CD4-positive, alpha-beta T cell treated with Interleukin-17A for 4 hours (primary cell): ENCODE measurements around the gene AFF1.
"Not testable (repeated sequence)": the region's sequence is repeated elsewhere in the genome, so short reads cannot be mapped to it uniquely, and the experiment has no call there.

ENCODE experiments used
- DNase-seq: peaks from one replicate; pipeline ENCODE4 v3.0.0-alpha.2; 2020; ENCODE audit warnings: mixed read lengths

Gene AFF1

GRCh38 chr4:87118826-87119225 lies 184.0 kb downstream of the AFF1 start:
- no peak for DNase-seq

GRCh38 chr4:87120010-87120409 lies 185.2 kb downstream of the AFF1 start:
- DNase-seq = no peak

DNA sequence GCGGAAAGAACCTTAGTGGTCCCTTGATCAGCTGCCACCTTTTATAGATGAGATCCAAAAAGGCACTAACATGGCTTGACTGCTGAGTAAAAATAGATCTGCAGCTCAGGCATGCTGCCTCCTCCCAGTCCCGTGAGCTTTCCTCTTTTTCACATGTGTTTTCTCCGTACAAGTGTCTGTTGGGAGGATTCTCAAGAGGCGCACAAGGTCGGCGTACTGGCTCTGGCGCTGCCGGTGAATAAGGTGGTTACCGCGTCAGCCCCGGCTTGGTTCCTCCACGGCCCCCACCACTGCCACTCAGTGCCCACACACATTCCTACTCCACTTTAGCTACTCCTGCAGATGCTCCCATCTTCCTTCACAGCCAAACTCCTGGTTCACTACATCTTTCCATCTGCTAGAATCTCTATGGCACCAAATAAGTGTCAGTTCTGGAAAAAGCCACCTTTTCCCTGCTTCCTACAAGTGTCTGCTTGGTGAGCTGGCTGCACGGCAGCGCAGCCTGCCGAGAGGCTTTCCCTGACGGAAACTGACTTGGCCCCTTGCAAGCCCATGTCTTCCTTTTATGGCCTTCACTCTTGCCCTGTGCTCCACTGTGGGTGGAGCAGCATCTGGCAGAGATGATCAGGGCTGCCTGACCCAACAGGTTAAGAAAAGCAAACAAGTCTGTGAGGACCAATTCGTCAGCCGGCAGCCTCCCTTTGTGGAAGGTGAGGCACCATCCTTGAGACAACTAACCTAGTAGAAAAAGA lies 185.8 kb downstream of the AFF1 start:
- no peak for DNase-seq

DNA sequence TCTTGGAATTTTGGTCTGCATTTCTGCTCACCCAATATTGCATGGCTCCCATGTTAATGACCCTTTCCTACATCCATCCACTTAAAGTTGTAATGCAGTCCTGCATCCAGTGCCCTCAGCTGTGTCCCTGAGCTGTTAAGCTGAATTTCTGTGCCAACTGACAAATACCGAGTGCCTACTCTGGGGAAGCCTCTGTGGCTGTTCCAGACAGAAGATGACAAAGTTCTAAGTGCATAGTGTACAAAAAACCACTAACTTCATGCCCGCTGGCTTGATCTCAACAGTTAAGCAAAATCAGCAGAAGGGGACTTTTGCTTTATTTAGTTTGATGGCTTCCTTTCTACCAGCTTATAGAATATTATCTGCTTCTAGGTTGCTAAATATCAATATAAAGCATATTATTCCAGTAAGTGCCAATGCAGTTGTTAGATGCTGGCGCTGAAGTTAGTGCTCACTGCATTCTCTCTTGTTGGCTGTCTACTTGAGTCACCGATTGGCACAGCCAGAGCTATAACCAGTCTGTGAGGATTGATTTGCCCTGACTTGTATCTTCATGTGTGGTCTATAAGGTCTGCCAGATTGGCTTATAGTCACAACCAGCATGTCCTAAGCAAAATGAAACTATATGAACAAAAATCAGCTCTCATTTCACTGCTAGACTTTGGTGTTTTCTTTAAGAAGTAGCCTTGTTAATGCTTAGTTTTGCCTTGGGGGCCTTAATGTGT lies 186.7 kb downstream of the AFF1 start:
- no peak for DNase-seq

- DNase-seq = no peak
Observed at GRCh38 chr4:87122252-87122651, 187.4 kb downstream of the AFF1 start.

DNA sequence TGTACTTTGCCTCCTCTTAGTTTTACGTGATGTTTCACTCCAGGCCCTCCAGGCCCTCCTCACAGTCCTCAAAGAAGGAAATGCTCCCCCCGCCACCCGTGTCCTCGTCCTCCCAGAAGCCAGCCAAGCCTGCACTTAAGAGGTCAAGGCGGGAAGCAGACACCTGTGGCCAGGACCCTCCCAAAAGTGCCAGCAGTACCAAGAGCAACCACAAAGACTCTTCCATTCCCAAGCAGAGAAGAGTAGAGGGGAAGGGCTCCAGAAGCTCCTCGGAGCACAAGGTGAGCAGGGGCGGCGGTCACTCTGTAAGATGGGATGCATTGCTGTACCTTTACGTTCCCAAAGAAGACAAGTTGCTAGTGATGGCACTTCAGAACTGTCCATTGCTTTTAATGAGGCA lies 191.2 kb downstream of the AFF1 start:
- no peak for DNase-seq

DNA sequence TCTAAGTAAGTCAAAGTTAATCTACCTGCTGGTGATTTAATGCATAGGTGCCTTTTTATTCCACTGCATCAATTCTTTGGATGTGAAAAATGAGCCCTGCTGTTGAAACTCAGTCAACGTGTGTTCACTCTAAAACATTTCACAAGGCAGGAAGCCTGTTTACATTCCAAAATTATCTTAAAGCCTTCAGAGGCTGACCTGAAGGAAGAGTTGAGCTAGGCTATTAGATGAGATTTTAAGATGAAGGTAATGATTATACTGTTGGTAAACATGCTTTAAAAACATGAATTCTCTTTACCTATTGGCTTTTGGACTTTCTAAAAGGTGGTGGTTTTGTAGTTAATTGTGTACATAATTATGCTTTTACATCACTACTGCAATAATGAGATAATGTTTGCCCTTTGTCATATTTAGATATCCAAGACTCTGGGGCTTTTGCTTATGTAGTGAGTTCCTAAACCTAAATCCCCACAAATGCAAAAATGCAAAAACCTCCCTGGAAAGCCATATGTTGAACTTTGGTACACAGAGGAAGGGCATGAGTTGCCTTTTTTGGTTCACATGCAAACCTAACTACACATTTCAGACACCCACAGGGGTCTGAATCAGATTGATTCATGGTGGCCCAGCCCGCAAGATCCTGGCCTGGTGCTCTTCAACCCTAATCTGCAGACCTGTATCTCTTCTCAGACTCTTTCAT lies 193.3 kb downstream of the AFF1 start:
- no peak for DNase-seq

GRCh38 chr4:87129681-87130080 lies 194.9 kb downstream of the AFF1 start:
- no peak for DNase-seq

- DNase-seq = no peak
Observed at GRCh38 chr4:87130985-87131703, 196.3 kb downstream of the AFF1 start.

DNA sequence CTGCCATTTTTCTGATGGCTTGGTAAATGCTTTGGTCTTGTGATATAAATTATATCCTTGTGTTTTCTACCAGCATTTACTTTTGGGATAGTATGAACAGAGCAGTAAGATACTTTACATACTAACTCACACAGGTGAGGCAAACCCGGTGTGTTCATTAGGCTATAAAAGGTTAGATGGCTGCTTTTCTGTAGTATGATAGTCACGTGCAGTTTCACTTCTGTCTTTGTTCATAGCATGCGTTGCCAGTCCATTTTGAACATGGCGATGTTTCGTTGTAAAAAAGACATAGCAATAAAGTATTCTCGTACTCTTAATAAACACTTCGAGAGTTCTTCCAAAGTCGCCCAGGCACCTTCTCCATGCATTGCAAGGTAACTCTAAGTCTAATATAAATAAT lies 197.2 kb downstream of the AFF1 start:
- no peak for DNase-seq

- no peak for DNase-seq
Observed at GRCh38 chr4:87133183-87133582, 198.4 kb downstream of the AFF1 start.

DNA sequence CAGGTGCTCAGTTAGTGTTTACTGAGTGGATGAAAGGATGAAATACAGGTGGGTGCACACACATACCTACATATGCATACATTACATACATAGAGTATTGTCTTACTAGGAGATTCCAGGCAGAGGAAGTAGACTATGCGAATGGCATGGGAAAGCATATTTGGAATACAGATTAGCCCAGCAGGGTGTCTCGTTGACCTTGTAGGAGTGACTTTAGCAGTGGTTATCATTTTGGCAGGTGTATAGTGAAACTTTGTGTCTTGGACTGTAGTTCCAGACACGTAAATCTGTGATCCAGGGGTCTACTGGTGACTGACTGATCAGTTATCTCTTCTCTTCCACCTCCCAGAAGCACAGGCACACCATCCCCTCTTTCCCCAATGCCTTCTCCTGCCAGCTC lies 199.3 kb downstream of the AFF1 start:
- no peak for DNase-seq

DNA sequence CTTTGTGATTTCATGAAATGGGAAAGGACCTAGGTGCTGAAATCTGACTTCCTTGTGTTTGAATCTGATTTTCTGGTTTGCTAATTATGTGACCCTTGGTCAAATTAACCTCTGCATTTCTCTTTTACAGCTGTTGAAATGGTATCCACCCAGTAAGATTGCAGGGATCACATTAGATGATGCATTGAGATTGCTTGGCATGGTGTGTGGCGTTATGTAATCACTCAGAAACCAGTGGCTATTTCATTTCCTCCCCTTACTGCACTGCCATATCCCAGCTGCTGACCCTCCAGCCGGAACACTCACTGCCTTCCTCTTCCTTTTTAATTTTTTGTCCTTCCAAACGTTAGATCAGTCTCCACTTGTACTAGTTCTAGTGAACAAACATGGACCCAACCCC lies 206.6 kb downstream of the AFF1 start:
- DNase-seq = no peak

- no peak for DNase-seq
Observed at GRCh38 chr4:87144356-87144755, 209.5 kb downstream of the AFF1 start.

DNA sequence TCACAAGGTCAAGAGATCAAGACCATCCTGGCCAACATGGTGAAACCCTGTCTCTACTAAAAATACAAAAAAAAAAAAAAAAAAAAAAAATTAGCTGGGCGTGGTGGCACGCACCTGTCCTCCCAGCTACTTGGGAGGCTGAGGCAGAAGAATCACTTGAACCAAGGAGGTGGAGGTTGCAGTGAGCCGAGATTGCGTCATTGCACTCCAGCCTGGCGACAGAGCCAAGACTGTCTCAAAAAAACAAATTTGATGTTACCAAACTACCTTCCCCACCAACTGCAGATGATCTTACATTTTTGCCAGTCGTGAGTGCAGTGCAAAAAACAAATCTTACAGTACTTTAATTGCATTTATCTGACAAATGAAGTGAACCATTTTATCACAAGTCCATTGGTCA lies 211.1 kb downstream of the AFF1 start:
- DNase-seq = not testable (repeated sequence)

GRCh38 chr4:87147116-87147515 lies 212.3 kb downstream of the AFF1 start:
- no peak for DNase-seq

DNA sequence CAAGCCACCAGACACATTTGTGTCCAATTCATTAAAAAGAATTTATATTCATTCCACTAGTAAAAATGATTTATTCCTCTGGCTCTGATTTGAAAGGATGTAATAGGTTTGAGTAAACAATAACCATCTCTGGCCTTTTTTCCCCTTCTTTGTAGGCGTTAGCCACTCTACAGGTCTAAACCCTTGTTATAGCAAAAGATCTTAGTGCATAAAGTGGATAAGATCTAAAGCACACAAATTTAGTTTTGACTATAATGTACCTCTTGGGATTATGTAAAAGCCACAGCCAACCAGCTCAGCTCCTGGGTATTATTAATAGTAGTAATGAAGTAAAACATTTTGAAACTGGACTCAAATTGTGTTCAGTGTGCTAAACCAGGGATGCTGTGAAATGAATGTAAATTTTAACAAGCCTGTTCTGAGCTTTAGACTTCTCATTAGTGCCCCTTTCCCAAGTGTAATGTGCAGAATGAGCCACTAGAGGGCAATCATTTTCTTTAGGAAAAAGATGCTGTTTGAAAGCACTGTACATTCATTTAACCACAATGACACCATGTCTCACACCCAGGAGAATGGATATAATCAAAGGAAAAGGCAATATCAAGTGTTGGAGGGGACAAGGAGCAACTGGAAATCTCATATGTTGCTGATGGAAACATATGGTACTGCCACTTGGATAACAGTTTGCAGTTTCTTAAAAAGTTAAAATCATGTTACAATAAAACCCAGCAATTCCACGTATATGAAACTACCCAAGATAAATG lies 215.9 kb downstream of the AFF1 start:
- DNase-seq = peak; percentile 67

GRCh38 chr4:87151730-87152129 lies 216.9 kb downstream of the AFF1 start:
- DNase-seq = no peak

- no peak for DNase-seq
Observed at GRCh38 chr4:87152310-87153041, 217.7 kb downstream of the AFF1 start.

DNA sequence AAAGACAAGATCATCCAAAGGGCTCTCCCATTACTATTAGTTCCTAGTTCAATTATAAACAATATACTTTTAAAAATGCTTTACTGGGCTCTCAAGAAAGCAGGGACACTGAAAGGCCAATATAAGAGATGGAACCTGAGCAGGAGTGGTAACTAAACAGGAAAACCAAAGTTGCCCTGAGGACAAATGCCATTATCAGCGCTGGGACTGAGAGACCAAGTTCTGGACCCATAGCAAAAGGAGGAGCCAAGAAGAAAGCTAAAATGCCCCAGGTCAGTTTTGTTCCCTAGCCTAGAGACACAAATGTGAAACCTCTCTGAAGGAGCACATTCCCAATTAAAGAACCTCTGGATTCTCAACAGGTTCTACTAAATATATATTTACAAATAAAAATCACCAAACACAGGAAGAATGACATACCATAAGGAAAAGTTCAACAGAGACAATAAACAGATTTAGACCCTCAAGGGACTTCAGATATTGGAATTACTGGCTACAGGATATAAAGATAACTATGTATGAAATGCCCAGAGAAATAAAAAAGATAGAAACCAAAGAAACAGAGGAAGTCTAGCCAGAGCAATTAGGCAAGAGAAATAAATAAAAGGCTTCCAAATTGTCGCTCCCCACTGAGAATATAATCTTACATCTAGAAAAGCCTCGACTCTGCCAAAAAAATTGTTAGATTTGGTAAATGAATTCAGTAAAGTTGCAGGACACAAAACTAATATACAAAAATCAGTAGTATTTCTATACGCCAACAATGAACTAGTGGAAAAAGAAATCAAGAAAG lies 218.5 kb downstream of the AFF1 start:
- no peak for DNase-seq

DNA sequence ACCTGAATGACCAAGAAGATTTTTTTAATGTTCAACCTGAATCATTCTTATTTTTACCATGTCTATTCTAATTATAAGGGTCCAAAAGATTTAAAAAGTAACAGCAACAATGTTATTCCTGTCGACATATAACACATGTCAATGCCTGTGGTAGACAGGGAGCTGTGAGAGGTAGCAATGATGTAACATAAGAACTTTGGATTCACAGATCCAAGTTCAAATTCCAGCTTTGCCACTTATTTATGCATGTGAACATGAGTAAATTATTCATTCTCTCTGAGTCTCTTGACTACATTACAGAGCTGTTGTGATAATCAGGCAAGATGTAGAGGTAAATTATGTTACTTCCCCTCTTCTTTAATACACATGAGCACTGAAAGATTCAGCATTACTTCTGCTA lies 231.1 kb downstream of the AFF1 start:
- no peak for DNase-seq
